Rectal smooth muscle tissue (tissue), 1 donor: ENCODE measurements around the gene RHPN2.
"Not testable (repeated sequence)": the region's sequence is repeated elsewhere in the genome, so short reads cannot be mapped to it uniquely, and the experiment has no call there.

Source experiments
- H3K27ac ChIP-seq: one replicate; pipeline ENCODE4 v1.7.0; 2013; ENCODE audit warnings: low read depth, low read length, inconsistent platforms
- H3K27me3 ChIP-seq: one replicate; pipeline ENCODE4 v1.7.0; 2013; ENCODE audit warnings: low read length; ENCODE audit not compliant: control insufficient read depth, insufficient read depth
- H3K36me3 ChIP-seq: one replicate; pipeline ENCODE4 v1.7.0; 2013; ENCODE audit warnings: low read length; ENCODE audit not compliant: control insufficient read depth, insufficient read depth
- H3K4me1 ChIP-seq: one replicate; pipeline ENCODE4 v1.7.0; 2013; ENCODE audit warnings: low read length; ENCODE audit not compliant: control insufficient read depth, insufficient read depth
- H3K4me3 ChIP-seq: one replicate; pipeline ENCODE4 v1.7.0; 2013; ENCODE audit warnings: low read length
- H3K9ac ChIP-seq: one replicate; pipeline ENCODE4 v1.7.0; 2013; ENCODE audit warnings: low read length

Gene RHPN2

DNA sequence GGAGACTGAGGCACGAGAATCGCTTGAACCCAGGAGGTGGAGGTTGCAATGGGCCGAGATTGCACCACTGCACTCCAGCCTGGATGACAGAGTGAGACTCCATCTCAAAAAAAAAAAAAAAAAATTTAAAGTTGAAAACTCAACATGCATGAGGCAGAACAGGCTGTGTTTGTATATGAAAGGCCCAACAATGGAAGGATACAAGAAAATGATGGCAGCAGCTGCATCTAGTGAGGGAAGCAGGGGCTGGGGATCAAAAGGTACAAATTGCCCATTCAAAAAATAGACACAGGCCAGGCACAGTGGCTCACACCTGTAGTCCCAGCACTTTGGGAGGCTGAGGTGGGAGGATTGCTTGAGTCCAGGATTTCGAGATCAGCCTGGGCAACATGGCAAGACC, 86.9 kb downstream of the RHPN2 start:
- not testable (repeated sequence) for H3K27ac ChIP-seq, H3K36me3 ChIP-seq, H3K9ac ChIP-seq, H3K27me3 ChIP-seq, H3K4me3 ChIP-seq, H3K4me1 ChIP-seq

DNA sequence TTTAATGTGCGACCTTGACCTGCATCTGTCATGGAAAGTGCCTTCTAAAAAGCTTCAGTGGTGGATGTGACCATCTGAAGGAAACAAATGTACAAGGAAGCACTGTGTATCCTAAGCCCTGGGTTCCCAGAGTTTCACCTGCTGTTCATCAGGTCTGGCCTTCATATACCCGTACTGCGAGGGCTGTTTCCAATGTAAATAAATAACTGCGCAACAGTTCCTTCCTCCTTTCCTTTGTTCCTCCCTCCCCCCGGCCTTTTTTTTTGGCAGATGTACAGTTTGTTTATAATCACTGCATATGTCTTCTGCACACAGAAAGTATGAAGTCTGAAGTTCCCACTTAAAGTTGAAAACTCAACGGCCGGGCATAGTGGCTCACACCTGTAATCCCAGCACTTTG, 87.4 kb downstream of the RHPN2 start:
- Histone ChIP-seq H3K4me3 (no peak overlapping the region), H3K4me1 (no peaks in the 10 kb centered on the region), H3K27me3 (no peaks in the 10 kb centered on the region), H3K36me3 (no peaks in the 10 kb centered on the region), H3K9ac (no peak overlapping the region), H3K27ac (no peak overlapping the region)

DNA sequence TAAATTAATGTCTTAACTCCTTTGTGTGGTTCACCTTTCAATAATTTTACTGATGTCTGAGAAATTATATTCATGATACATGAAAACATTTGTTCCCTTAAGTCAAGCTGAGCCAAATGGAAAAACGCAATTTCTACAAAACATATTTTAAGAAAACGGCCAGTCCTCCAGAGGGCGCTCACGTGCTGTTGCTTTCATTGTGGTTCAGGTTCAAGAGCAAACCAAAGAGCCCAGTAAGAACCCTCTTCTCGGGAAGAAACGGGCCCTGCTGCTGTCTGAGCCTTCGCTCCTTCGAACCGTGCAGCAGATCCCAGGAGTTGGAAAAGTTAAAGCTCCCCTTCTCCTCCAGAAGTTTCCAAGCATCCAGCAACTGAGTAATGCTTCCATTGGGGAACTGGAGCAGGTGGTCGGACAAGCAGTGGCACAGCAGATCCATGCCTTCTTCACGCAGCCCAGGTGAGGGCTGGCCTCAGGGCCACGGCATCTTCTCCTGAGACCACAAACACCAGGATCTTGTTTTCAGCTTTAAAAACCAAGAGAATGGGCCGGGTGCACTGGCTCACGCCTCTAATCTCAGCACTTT, 88.4 kb downstream of the RHPN2 start:
- Histone ChIP-seq H3K4me1 (no peaks in the 10 kb centered on the region), H3K4me3 (no peak overlapping the region), H3K9ac (no peak overlapping the region), H3K36me3 (no peaks in the 10 kb centered on the region), H3K27me3 (no peaks in the 10 kb centered on the region), H3K27ac (no peak overlapping the region)

DNA sequence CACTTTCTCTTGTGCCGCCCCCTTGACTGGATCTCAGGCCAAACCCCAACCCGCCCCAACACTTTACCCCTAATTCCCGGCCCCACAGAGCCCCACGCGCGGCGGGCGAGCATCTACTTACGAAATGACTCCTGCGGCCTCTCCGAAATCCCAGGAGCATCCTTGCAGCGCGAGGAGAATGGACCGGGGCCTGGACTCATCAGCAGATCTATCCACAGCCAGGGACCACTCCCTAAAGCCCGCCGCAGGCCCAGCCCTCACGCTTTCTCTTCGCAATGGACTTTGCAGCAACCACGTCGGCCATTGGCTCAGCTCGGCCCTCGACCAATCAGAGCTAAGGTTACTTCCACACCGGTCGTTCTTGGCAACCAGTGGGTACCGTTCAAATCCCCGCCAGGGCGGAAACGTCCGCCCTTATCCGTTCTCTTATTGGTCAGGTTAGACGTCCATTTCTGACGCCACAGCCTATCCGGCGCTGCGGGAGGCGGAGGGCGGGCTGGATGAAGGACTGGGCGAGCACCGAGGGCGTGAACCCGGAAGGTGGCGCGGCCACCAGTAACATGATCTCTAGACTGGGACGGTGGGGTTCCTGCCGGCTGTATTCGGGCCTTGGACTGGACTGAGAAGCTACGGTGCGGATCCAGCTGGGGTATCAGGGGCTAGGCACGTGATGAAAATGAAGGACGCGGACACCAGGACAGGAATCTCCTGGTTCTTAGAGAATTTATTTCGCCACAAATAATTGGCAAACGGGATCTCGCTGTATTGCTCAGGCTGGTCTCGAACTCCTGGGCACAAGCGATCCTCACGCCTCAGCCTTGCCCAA, 92.8 kb downstream of the RHPN2 start, which contains the start of the genes CEP89 and FAAP24:
Gene CEP89 (minus strand): TSS at position 244 of the 826 bp plus-strand sequence. CDS start 84 bp downstream, at position 160.
Gene FAAP24 (plus strand): TSS at position 528 of the 826 bp plus-strand sequence. CDS start 955 bp downstream, outside the sequence.
- Histone ChIP-seq H3K27me3 (no peaks in the 10 kb centered on the region), H3K27ac (peak within 1 kb of the TSS; percentile 81), H3K9ac (peak within 1 kb of the TSS; percentile 24), H3K36me3 (no peaks in the 10 kb centered on the region), H3K4me1 (no peaks in the 10 kb centered on the region), H3K4me3 (peak within 1 kb of the TSS; percentile 91)

DNA sequence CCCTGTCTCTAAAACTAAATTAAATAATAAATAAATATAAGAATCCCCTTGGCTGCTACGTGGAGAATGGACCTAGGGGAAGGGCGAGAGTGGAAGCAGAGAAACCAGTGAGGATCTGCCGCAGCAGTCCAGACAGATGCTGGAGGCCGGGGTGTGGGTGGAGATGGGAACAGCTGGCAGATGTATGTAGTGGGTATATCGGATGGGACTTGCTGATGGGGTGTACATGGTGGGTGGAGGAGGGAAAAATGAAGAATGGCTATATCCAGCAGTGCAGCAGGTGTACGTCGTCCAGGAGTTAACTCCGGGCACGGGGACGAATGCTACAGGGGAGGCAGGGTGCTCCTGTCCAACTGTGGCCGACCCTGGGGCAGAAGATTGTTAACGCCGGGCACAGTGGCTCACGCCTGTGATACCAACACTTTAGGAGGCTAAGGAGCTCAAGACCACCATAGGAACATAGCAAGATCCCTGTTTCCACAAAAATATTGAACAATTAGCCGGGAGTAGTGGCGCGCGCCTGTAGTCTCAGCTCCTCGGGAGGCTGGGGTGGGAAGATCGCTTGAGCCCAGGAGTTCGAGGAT, 93.6 kb downstream of the RHPN2 start:
- Histone ChIP-seq H3K4me1 (no peaks in the 10 kb centered on the region), H3K36me3 (no peaks in the 10 kb centered on the region), H3K27me3 (no peaks in the 10 kb centered on the region), H3K27ac (no peak overlapping the region), H3K9ac (no peak overlapping the region), H3K4me3 (peak overlapping the region; percentile 81)

DNA sequence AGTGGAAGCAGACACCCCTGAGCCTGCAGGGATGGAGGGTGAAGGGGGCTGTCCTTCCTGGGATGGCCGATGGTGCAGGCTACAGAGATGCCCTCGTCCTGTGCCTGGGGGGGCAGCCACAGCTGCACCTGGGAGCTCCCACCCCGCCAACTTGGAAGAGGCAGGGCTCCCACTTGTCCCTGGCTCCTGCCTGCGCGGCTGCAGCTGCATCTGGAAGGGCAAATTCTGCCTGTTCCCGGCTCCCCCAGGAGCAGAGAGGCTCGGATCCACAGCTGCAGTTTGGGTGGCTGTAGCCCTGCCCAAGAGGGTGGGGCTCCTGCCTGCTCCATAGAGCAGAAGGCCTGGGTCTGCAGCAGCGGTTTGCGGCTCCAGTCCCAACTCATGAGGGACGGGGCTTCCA, 95.1 kb downstream of the RHPN2 start:
- Histone ChIP-seq H3K36me3 (peaks cover 5% of the 10 kb centered on the region), H3K27me3 (no peaks in the 10 kb centered on the region), H3K4me3 (no peak overlapping the region), H3K4me1 (no peaks in the 10 kb centered on the region), H3K27ac (no peak overlapping the region), H3K9ac (no peak overlapping the region)

DNA sequence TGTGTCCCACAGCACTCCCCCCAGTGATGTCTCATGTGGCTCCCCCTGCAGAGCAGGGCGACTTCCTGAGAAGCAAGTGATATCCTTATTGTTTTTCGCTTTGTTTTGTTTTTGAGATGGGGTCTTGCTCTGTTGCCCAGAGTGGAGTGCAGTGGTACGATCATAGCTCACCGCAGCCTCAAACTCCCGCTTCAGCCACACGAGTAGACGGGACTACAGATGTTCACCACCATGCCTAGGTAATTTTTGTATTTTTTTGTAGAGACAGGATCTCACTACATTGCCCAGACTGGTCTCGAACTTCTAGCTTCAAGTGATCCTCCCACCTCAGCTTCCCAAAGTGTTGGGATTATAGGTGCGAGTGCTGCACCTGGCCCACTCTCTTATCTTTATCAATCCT, 97.9 kb downstream of the RHPN2 start:
- H3K36me3 ChIP-seq = peaks cover 10% of the 10 kb centered on the region
- no peak overlapping the region for H3K9ac ChIP-seq
- H3K27me3 ChIP-seq = no peaks in the 10 kb centered on the region

DNA sequence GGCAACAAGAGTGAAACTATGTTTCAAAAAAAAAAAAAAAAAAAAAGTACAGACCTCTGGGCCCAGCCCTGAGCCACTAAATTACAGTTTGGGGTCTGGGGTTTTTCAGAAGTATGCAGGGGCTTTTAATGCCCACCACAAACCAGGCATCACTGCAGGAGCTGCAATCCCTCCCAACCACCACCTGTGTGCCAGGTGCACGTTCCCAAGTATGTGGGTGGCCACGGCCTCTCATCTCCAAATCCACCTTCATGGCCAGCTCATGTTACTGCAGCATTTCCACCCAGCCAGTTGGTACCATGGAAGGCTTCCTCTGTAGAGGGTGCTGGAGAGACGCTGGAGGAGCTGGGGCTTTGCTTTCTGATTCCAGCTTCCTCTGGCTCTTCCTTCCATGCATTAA, 119.4 kb downstream of the RHPN2 start:
- H3K4me3 ChIP-seq = no peak overlapping the region
- H3K36me3 ChIP-seq = peaks cover 8% of the 10 kb centered on the region
- H3K9ac ChIP-seq = no peak overlapping the region
- no peaks in the 10 kb centered on the region for H3K4me1 ChIP-seq
- no peak overlapping the region for H3K27ac ChIP-seq
- no peaks in the 10 kb centered on the region for H3K27me3 ChIP-seq

More for the DNA sequence above, 97.9 kb downstream of the RHPN2 start:
- Histone ChIP-seq H3K4me1 (no peaks in the 10 kb centered on the region), H3K27ac (no peak overlapping the region), H3K4me3 (no peak overlapping the region)

DNA sequence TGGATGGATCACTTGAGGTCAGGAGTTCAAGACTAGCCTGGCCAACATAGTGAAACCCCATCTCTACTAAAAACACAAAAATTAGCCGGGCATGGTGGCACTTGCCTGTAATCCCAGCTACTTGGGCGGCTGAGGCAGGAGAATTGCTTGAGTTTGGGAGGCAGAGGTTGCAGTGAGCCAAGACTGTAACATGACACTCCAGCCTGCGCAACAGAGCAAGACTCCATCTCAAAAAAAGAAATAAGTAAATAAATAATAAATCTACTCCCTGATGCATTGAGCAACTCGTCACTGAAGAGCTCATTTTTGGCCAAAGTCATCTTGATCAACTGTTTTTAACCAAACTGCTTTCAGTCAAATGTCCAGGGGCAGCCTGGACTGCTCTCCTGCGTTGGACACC, 123.4 kb downstream of the RHPN2 start:
- H3K4me1 ChIP-seq, H3K4me3 ChIP-seq, H3K9ac ChIP-seq, H3K27ac ChIP-seq, H3K27me3 ChIP-seq: not testable (repeated sequence)
- peaks cover 15% of the 10 kb centered on the region for H3K36me3 ChIP-seq

DNA sequence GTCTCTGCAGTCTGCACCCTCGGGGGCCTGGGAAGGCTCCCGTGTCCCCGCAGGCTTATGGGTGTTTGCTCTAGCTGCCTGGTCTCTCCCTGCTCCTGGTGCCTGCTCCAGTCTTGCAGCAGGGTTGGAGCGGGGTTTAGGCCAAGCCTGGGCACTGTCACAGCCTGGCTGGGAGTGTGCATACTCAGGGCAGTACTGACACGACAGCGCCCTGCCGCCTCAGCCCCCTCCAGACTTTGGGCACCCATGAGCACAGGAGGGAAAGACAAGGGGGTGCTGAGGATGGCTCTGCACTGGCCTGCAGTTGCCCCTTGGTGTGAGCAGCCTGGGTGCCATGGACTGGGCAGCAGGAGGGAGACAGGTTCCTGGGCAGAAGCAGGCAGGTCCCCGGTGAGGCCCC, 128.6 kb downstream of the RHPN2 start:
- no peak overlapping the region for H3K27ac ChIP-seq
- H3K27me3 ChIP-seq = no peaks in the 10 kb centered on the region
- H3K4me1 ChIP-seq = no peaks in the 10 kb centered on the region
- peaks cover 19% of the 10 kb centered on the region for H3K36me3 ChIP-seq
- H3K9ac ChIP-seq = no peak overlapping the region
- no peak overlapping the region for H3K4me3 ChIP-seq

DNA sequence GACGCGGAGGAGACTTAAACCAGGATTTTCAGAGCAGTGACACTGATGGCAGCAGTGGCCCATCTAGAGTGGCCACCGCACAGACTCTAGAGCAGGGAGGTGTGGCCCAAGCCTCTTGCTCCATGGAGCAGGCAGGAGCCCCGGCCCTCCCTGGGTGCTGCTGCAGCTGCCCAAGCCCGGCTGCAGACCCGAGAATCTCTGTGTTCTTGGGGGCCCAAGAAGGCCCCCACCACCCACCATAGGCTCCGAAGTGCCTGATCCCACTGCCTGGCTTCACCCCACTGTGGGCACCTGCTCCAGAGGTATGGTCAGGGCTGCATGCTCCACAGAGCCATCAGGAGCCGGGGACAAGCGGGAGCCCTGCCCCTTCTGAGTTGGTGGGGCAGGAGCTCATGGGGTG, 129.1 kb downstream of the RHPN2 start:
- Histone ChIP-seq H3K36me3 (peaks cover 19% of the 10 kb centered on the region), H3K27me3 (no peaks in the 10 kb centered on the region), H3K4me1 (no peaks in the 10 kb centered on the region)

DNA sequence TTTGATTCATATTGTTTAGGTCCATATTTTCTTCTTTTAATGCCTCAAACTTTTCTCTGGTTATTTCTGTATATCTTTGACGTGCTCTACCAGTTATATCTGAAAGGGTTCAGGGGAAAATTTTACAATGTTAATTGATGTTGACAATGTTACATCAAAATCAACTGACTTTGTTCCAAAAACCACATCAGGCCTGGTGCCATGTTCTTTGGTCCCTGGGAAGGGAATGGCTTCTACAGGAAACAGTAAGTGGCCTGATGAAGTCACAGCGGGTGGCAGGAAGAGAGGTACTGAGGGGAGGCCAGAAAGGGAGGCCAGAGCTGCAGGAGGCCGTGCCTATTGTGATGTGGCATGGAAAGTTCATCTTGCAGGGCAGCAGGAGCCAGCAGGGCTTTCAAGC, 131.1 kb downstream of the RHPN2 start:
- H3K27me3 ChIP-seq = no peaks in the 10 kb centered on the region
- H3K4me1 ChIP-seq = no peaks in the 10 kb centered on the region
- no peak overlapping the region for H3K4me3 ChIP-seq
- H3K27ac ChIP-seq = no peak overlapping the region
- H3K9ac ChIP-seq = no peak overlapping the region
- peaks cover 21% of the 10 kb centered on the region for H3K36me3 ChIP-seq

More for the DNA sequence above, 129.1 kb downstream of the RHPN2 start:
- H3K9ac ChIP-seq = no peak overlapping the region
- no peak overlapping the region for H3K27ac ChIP-seq
- H3K4me3 ChIP-seq = no peak overlapping the region
